ENCODE data around the gene TLE3.
A peak's percentile ranks its signal among the peaks of the same experiment; 100 is the strongest.

TLE3 gene

GRCh38 chr15:70097321-70098152, at the start of gene TLE3:
Gene TLE3 (minus strand): TSS chr15:70097917. CDS start chr15:70096798, 1,119 bp downstream.
- no peak for TF ChIP-seq EZH2 (IDR thresholded peaks at IDR 0.05; ENCODE audit: borderline replicate concordance, low read depth, low read length, severe bottlenecking)
- TF ChIP-seq CTCF (IDR thresholded peaks at IDR 0.05; ENCODE audit: borderline replicate concordance, extremely low read depth, low read length, poor library complexity, severe bottlenecking), result peak; percentile 53
- no peaks in the 10 kb centered on the region for H3K9me3 ChIP-seq (ENCODE audit: insufficient read depth, low read length, severe bottlenecking)
- peak within 1 kb of the TSS; percentile 69 for H2AFZ ChIP-seq (ENCODE audit: low read depth, low read length)
- H3K9ac ChIP-seq (ENCODE audit: low read depth, low read length), result peak within 1 kb of the TSS; percentile 82
- peaks cover 47% of the 10 kb centered on the region for H3K79me2 ChIP-seq (ENCODE audit: insufficient read depth, low read length)
- ATAC-seq (ENCODE audit: insufficient read depth, low read depth), result peak; percentile 67
- peak; percentile 94 for DNase-seq
- peak within 1 kb of the TSS; percentile 46 to 61; a peak in 3 of 4 replicates for H3K4me3 ChIP-seq (ENCODE audit: low read depth in 1 of 2, low read length in 2 of 2)
- H3K27me3 ChIP-seq (ENCODE audit: insufficient read depth, low read length, poor library complexity), result peaks cover 61% of the 10 kb centered on the region
- H3K36me3 ChIP-seq (ENCODE audit: insufficient read depth, low read length), result peaks cover 20% of the 10 kb centered on the region
- peak within 1 kb of the TSS; percentile 76 for H3K27ac ChIP-seq (ENCODE audit: low read length)
- peaks cover 75% of the 10 kb centered on the region for H3K4me1 ChIP-seq (ENCODE audit: insufficient read depth, low read length)
- H3K4me2 ChIP-seq (ENCODE audit: insufficient read depth, low read length), result peak within 1 kb of the TSS; percentile 84
- H4K20me1 ChIP-seq (ENCODE audit: insufficient read depth, low read length), result peaks cover 34% of the 10 kb centered on the region

- Histone ChIP-seq H3K4me2 (ENCODE audit: insufficient read depth, low read length) (no peak overlapping the region), H3K27ac (ENCODE audit: low read length) (no peak overlapping the region), H3K36me3 (ENCODE audit: insufficient read depth, low read length) (no peaks in the 10 kb centered on the region), H3K9ac (ENCODE audit: low read depth, low read length) (no peak overlapping the region), H3K79me2 (ENCODE audit: insufficient read depth, low read length) (no peaks in the 10 kb centered on the region), H3K9me3 (ENCODE audit: insufficient read depth, low read length, severe bottlenecking) (no peaks in the 10 kb centered on the region), H4K20me1 (ENCODE audit: insufficient read depth, low read length) (no peaks in the 10 kb centered on the region), H3K4me3 (ENCODE audit: low read depth in 1 of 2, low read length in 2 of 2) (no peak overlapping the region), H2AFZ (ENCODE audit: low read depth, low read length) (no peak overlapping the region), H3K27me3 (ENCODE audit: insufficient read depth, low read length, poor library complexity) (peaks cover 4% of the 10 kb centered on the region), H3K4me1 (ENCODE audit: insufficient read depth, low read length) (no peaks in the 10 kb centered on the region)
- no peak for ATAC-seq (ENCODE audit: insufficient read depth, low read depth)
- TF ChIP-seq EZH2 (IDR thresholded peaks at IDR 0.05; ENCODE audit: borderline replicate concordance, low read depth, low read length, severe bottlenecking) (no peak), CTCF (IDR thresholded peaks at IDR 0.05; ENCODE audit: borderline replicate concordance, extremely low read depth, low read length, poor library complexity, severe bottlenecking) (no peak)
- no peak for DNase-seq
Measured at GRCh38 chr15:70147178-70147760, 49.6 kb upstream of the TLE3 start.

- Histone ChIP-seq H3K4me1 (ENCODE audit: insufficient read depth, low read length) (no peaks in the 10 kb centered on the region), H3K4me2 (ENCODE audit: insufficient read depth, low read length) (no peak overlapping the region), H3K4me3 (ENCODE audit: low read depth in 1 of 2, low read length in 2 of 2) (no peak overlapping the region), H3K27me3 (ENCODE audit: insufficient read depth, low read length, poor library complexity) (peaks cover 4% of the 10 kb centered on the region), H3K36me3 (ENCODE audit: insufficient read depth, low read length) (no peaks in the 10 kb centered on the region), H3K27ac (ENCODE audit: low read length) (no peak overlapping the region), H4K20me1 (ENCODE audit: insufficient read depth, low read length) (no peaks in the 10 kb centered on the region), H3K79me2 (ENCODE audit: insufficient read depth, low read length) (no peaks in the 10 kb centered on the region), H2AFZ (ENCODE audit: low read depth, low read length) (no peak overlapping the region), H3K9me3 (ENCODE audit: insufficient read depth, low read length, severe bottlenecking) (no peaks in the 10 kb centered on the region), H3K9ac (ENCODE audit: low read depth, low read length) (no peak overlapping the region)
- DNase-seq (no peak), ATAC-seq (ENCODE audit: insufficient read depth, low read depth) (no peak)
- TF ChIP-seq CTCF (IDR thresholded peaks at IDR 0.05; ENCODE audit: borderline replicate concordance, extremely low read depth, low read length, poor library complexity, severe bottlenecking) (no peak), EZH2 (IDR thresholded peaks at IDR 0.05; ENCODE audit: borderline replicate concordance, low read depth, low read length, severe bottlenecking) (no peak)
Measured at GRCh38 chr15:70146771-70147170, 49.1 kb upstream of the TLE3 start.

Measured in DND-41 (cell line).